HG02571 (cell line): ENCODE measurements around the gene URAD.
"Not testable (repeated sequence)": the region's sequence is repeated elsewhere in the genome, so short reads cannot be mapped to it uniquely, and the experiment has no call there.

Experiments
- ATAC-seq: cut with Tn5 transposase; IDR thresholded peaks from one replicate; pipeline ENCODE4 v1.9.1; 2021; ENCODE audit warnings: mild to moderate bottlenecking, moderate library complexity; ENCODE audit not compliant: unreplicated experiment

Gene URAD, protein sequence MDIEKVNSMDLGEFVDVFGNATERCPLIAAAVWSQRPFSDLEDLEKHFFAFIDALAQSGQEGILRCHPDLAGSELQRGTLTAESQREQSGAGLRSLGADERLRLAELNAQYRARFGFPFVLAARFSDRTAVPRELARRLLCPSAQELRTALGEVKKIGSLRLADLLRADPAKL

DNA sequence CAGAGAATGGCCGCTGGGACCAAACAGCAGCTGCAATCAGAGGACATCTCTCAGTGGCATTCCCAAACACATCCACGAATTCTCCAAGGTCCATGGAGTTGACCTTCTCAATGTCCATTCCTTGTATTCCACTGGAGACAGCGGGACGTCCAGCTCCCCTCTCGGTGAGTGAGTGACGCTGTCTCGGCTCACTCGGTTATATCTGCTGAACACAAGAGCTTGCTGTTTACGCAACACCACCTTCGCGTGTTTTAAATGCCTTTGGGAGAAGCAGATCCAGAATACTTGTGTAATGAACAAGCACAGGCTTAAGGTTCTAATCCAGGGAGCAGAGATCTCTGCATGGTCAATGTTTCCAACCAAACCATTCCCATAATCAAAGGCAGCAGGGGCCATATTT, at the start of gene URAD:
URAD (minus strand) TSS at position 174 of the 400 bp plus-strand sequence; CDS start at position 118, 56 bp downstream.
- no peak for ATAC-seq

GRCh38 chr13:28037399-28037798, 48.9 kb upstream of the URAD start:
- ATAC-seq: no peak

GRCh38 chr13:28035146-28035782, 46.8 kb upstream of the URAD start:
- ATAC-seq: no peak

DNA sequence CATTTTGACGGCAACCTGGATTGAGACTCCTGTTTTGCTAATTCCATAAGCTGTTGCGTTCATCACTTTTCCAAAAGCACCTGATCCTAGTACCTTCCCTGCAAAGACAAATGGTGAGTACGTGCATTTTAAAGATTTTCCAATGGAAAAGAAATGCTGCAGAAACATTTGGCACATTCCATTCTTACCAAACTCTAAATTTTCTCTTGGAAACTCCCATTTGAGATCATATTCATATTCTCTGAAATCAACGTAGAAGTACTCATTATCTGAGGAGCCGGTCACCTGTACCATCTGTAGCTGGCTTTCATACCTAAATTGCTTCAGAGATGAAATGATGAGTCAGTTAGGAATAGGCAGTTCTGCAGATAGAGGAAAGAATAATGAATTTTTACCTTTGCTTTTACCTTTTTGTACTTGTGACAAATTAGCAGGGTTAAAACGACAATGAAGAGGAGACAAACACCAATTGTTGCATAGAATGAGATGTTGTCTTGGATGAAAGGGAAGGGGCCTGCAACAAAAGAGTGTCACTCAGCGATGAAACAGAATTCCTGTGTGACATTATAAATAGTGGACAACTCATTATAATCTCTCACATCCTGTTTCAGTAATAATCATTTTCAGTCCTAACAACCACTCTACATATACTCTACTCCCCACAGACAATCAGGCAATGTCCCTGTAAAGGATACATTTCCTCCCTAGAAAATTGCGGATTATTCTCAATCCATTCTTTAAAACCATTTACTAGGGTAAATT, 45.6 kb upstream of the URAD start:
- no peak for ATAC-seq

DNA sequence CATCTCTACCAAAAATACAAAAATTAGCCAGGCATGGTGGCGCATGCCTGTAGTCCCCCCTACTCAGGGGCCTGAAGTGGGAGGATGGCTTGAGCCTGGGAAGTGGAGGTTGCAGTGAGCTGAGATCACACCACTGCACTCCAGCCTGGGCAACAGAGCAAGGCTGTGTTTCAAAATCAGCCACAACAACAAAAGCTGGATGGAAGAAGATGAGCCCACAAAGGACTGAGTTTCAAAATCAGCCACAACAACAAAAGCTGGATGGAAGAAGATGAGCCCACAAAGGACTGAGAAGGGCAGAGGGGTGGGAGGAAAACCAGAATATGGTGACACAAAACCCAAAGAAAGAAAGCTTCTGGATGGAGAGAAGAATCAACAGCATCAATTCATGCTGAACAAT, 43.9 kb upstream of the URAD start:
- not testable (repeated sequence) for ATAC-seq

GRCh38 chr13:28031896-28032288, 43.4 kb upstream of the URAD start:
- no peak for ATAC-seq

DNA sequence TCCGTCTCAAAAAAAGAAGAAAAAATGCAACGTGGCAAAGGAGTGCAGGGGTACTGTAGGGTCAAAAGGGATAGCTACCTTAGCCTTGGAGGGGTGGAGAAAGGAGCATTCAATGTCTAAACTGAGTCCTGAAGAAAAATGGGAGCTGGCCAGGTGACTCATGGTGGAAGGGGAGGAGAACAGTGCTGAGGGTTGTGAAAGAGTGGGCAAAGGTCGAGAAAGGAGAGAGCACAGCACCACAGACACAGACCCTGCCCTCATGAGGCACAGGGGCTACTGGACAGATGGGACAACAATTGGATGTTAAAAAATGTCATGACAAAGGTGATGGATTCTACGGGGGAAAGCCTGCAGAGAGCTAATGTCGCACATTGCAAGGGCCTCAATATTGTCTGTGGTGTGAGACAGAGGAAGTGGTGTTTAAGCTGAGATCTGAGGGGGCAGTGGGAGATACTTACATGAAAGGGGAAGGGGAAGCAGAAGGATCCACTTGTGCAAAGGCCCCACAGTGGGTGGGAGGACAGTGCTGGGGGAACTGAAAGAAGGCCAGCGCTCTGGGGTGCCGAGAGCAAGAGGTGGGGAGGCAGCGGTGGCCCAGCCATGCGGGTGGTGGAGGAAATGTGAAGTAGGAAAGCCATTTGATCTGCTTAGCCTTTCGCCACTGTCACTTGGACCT, 42.9 kb upstream of the URAD start:
- no peak for ATAC-seq

- ATAC-seq: no peak
These were observed 39.3 kb upstream of the URAD start for GRCh38 chr13:28027607-28028364.

- ATAC-seq: no peak
These were observed 38.6 kb upstream of the URAD start for GRCh38 chr13:28027071-28027470.

GRCh38 chr13:28026508-28026907, 38.0 kb upstream of the URAD start:
- ATAC-seq: no peak

GRCh38 chr13:28022848-28023518, 34.5 kb upstream of the URAD start:
- no peak for ATAC-seq

DNA sequence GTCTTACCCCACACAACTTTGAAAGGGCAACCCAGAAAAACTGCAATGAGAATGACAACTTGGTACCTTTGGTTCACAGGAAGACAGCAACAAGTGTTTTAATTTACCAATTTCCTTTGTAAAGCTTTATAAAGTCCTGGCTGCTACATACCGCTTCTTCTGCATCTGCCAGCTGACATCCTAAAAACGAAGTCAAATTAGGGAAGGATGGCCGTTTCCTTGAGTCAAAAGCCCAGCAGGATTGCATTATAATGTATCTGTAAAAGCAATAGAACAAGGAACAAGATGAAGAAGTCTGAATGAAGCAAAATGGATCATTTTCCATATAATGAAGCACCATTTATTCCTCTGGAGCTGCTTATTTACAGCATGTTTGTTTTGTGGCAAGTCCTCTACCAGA, 25.8 kb upstream of the URAD start:
- no peak for ATAC-seq

- ATAC-seq: no peak
These were observed 25.0 kb upstream of the URAD start for GRCh38 chr13:28013482-28013881.

DNA sequence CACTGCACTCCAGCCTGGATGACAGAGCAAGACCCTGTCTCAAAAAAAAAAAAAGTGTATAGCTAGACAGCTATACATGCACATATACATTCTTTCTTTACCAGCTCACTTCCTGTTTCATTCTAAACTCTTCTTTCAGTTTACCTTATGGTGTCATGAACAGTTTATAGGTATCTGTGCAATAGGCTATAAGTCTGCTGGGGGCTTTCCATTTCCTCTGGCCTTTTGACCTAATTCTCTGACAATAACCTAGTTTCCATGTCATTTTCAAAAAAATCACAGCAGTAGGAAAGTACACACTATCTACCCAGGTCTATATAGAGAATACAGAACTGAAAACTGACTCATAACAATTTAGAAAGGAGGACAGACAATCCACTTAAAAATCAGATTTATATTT, 24.4 kb upstream of the URAD start:
- peak; percentile 82 for ATAC-seq

- ATAC-seq: no peak
These were observed 23.9 kb upstream of the URAD start for GRCh38 chr13:28012383-28012782.

- no peak for ATAC-seq
These were observed 21.6 kb upstream of the URAD start for GRCh38 chr13:28010046-28010445.

GRCh38 chr13:28005016-28005415, 16.5 kb upstream of the URAD start:
- ATAC-seq: not testable (repeated sequence)

- ATAC-seq: no peak
These were observed 14.6 kb upstream of the URAD start for GRCh38 chr13:28002886-28003698.

- no peak for ATAC-seq
These were observed 13.5 kb upstream of the URAD start for GRCh38 chr13:28001837-28002473.
